LoVo (cell line): ENCODE data around the gene PTPRF.
"Not testable (repeated sequence)": the region's sequence is repeated elsewhere in the genome, so short reads cannot be mapped to it uniquely, and the experiment has no call there.

Source experiments
- DNase-seq: peaks from one replicate; pipeline ENCODE4 v3.0.0-alpha.2; 2016; ENCODE audit warnings: low spot score

PTPRF gene

DNA sequence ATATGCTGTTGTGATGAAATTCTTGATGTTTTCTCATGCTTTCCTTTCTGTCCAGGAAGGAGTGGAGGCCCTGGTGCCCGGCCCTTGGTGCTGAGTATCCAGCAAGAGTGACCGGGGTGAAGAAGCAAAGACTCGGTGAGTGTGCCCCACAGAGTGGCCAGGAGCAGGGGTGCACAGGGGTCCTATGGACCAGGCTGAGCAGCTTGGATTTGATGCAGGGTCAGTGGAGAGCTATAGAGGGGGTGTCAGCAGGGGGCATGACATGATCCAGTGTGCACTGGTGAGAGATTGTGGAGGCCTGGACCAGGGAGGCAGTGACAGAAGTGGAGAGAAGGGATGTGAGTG lies 7.4 kb downstream of the PTPRF start:
- DNase-seq = no peak

DNA sequence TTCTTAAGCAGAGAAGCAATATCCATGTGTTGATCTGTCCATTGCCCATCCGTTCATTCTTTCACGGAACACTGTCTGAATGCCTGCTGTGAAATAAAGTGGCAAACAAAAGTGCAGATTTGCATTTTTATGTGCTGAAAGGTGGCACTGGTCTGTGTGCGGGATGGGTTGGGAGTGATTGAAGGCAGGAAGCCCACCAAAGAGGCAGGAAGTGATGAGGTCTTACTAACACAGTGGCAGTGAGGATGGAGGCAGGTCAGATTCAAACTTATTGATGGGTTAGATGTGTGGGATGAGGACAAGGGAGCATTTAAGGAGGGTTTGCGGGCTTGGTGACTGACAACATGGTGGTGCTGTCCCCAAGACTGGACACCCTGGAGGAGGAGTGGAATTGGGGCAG lies 8.3 kb downstream of the PTPRF start:
- no peak for DNase-seq

DNA sequence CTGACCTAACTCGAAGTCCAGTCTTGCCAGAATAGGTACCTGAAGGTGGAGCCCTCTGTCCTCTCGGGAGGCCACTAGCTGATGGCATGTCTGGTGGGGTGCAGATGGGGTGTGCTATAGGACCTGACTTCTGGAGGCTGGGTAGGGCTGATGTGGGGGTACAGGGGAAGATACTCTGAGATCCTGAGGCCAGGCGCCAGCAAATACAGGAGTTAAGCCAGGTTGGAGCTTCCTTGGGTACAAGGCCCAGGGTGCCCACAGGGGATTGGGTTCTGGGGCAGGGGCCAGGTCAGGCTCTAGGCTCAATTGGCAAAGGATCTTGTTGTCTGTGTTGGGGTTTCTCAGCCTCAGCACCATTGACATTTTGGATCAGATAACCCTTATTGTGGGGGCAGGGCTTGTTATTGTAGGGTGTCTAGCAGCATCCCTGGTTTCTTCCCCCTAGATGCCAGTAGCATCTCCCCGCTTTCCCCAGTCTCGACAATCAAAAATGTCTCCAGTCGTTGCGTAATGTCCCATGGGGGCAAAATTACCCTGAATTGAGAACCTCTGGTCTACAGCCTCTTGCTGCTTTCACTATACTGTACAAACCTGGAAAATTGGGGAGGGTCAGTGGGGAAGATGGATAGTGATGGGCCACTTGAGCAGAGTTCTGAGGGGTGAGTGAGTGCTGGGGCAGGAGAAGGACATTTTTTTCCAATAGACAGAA lies 9.2 kb downstream of the PTPRF start:
- DNase-seq = no peak

DNA sequence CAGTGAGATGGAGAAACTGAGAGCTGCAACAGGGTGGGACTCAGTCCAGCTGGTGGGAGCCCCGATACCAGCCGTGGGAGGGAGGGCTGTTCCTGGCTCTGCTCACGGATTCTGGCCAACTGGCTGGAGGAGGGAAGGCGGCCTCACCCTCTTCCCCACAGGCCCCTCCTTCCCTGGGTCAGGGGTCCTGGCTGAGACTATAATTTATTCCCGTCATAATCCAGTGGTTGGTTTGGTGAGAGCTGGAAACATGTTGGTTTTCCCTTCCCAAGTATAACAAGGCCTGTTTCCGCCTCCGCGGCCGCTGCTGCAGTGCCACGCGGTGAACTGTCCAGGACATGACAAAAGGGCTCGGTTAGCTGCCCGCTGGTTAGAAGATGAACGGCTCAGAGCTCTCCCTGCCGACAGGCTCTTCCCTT lies 10.0 kb downstream of the PTPRF start:
- no peak for DNase-seq

DNA sequence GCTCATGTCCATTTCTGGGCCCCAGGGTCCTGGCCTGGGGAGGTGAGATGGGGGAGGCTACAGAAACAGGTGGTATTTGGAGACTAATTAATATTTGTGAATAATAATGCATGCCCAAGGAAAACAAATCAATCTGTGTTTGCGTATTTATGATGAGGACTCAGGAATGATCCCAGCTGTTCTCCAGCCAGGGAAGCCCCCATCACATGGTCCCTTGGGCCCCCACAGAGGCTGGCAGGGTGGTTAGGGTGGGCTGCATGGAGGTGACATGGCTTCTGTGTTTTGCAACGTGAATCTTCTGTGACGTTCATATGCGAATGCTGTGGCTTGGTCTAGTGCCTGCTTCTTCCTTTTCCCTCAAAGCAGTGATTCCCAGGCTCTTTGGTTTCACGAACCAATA lies 10.5 kb downstream of the PTPRF start:
- DNase-seq = no peak

DNA sequence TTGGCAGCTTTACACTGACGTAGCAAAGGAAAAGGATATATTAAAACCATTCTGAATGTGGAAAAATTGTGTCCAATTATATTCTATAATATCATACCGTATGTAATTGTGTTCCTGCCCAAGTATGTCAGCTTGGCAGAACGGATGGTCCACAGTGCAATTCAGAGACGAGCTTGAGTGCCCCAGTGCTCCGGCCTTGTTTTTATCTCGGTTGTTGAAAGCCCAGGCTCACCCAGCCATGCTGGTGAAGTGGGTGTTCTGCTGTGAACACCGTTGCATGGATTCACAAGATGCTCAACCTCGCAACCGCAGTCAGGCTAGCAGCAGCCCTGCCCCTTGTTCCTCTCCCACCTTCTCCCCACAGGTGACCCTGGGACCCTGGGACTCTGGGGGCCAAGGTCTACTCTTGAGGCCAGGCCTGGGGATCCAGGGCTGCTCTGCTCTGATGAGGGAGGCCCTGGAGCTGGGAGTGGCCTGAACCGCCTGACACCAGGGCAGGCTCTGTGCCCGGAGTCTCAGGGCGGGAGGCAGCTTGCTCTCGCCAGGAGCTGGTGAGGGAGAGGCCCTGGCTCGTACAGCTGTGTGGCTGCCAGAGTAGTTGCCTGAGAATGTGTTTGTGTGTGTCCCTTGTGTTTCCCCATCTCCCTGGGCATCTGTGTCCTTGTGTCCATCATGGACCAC lies 11.2 kb downstream of the PTPRF start:
- no peak for DNase-seq

DNA sequence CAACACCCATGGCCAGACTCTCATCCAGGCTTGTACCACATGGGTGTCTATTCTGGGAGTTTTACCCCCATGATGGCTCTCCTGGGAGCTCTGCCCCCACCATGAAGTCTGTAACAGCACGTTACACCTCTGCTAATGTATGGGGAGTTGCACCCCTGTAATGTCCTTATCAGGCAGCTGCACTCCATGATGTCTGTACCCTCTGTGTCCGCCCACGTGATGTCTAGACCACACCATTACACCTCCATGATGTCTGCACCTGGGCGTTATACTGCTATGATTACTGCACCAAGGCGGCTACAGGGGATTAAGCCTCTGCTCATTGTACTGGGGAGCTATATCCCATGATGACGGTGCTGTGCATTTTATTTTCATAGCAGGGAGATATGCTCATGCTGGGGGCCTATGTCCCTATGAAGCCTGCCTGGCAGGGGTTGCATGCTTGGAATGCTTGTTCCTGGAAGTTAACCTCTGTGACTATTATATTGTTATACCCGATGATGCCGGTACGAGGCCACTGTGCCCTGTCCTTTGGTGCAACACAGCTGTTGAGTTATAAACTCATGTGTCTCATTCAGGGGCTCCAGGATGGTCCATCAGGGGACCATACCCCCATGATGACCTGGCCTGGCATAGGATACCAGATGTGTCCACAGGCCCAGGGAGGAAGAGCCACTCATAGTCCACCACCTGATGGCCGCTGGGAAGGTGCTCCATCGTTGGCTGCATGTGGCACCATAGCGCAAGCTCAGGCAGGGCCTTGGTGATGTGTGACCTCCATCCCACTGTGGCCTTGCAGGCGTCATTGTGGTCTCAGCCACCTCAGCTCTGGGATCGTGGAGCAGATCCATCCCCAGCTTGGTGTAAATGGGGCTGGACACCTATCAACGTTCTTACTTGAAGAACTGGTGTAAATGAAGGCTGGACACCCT lies 12.1 kb downstream of the PTPRF start:
- DNase-seq = no peak

DNA sequence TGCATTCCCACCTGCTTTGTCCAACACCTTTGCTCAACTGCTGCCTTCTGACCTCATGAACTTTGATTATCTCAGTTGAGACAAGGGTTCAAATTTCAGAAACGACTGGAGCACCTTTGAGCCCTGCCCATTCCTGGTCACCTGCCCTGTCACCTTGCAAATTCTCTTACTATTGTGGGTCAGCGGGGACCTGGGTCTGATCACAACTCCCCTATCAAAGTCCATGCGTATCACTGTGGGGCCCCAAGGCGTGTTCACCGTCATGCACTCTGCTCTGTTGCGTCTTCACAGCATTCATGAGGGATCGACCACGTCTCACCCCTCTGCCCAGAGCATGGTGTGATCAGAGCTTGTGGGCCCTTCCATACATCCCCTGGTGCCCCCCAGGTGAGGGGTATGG lies 12.9 kb downstream of the PTPRF start:
- DNase-seq = no peak

DNA sequence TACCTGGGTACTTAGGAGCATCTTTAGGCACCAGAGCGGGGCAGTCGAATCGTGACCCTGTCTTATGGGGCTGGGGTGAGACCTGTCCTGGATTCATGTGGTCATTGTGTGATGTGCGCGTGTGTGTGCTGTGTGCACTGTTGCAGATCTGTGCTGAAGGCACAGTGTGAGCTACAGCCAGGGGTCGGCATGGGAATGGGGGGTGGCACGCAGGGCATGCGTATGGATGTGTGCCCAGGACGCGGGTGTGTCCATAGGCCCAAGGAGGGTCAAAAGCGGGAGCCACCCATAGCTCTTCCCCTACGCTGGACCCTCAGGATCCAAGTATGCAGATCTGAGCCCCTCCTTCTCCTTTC lies 14.6 kb downstream of the PTPRF start:
- no peak for DNase-seq

DNA sequence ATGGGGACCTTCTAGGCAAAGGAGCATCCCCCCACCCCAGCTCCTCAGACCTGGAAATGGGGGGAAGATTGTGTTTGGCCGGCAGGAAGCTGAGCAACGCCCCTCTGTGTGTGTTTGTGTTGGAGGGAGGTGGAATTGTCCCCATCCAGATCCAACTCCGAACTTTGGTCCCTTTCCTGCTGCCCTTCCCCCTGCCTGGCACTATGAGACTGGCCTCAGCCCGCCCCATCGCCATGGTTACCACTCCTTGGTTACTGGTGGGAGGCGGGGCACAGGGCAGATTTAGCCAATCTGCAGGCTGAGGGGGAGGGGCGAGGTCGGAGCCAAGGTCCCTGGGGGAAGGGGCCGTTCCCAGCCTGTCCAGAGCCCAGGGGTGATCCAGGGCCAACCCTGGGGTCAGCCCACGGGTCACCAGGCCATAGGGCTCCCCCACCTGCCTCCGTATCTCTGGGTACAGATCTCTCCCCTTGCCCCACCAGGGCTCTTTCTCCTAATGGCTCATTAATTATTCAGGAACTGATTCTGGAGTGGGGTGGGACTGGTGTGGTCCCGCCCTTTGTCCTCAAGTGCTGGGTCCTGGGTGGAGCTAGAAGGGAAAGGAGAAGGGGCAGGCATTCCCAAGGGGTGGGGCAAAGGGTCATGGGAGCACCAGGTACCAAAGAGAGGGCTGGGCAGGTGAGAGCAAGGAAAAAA lies 15.2 kb downstream of the PTPRF start:
- no peak for DNase-seq

DNA sequence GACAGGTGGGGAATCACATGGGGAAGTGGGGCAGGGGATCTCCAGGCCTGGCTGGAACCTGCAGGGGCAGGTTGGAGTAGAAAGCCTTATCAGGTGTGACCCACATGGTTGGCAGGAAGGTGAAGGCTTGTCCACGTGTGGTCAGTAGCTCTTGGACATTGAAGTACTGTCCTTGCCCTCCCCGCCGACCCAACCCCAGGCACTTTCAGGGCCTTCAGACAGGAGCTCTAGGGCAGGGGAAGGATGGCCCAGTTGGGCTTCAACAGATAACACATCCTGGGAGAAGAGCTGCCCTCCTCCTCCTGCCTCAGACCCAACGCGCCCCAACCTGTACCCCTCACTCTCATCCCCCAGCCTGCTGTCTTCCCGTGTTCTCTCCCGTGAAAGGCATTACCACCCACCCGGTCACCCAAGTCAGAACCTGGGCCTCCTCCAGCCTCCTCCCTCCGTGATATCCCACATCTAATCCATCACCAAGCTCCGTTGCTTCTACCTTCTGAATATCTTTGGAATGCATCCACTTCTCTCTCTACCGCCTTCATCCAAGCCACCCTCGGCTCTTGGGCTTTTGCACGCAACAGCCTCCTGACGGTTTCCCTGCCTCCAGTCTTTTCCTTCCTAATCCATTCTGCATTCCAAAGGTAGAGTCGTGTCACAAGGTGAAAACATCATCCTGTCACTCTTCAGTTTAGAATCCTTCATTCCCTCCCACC lies 15.9 kb downstream of the PTPRF start:
- DNase-seq = no peak

DNA sequence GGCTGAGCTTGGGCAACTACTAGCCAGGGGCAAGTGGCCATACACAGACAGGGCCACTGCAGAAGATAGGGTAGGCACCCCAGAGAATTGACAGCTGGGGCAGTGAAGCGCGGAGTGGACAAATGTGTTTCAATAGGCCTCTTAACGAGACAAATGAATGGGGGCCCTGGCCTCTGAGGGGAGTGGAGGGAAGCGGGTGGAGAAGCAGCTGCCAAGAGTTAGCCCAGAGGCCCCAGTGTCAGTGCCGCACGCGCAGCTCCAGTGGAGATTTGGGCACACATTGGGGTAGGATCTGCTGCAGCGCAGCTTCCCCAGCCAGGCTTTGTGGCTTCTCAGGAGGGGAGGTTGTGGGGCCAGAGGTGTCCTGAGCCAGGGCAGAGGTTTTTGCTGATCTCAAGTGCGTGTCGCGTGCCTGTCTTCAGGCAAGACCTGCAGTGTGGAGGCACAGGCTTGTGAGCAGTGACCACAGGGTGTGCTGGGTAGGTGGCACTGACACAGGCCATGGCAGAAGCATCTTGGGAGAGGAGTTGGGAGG lies 16.9 kb downstream of the PTPRF start:
- DNase-seq = no peak

DNA sequence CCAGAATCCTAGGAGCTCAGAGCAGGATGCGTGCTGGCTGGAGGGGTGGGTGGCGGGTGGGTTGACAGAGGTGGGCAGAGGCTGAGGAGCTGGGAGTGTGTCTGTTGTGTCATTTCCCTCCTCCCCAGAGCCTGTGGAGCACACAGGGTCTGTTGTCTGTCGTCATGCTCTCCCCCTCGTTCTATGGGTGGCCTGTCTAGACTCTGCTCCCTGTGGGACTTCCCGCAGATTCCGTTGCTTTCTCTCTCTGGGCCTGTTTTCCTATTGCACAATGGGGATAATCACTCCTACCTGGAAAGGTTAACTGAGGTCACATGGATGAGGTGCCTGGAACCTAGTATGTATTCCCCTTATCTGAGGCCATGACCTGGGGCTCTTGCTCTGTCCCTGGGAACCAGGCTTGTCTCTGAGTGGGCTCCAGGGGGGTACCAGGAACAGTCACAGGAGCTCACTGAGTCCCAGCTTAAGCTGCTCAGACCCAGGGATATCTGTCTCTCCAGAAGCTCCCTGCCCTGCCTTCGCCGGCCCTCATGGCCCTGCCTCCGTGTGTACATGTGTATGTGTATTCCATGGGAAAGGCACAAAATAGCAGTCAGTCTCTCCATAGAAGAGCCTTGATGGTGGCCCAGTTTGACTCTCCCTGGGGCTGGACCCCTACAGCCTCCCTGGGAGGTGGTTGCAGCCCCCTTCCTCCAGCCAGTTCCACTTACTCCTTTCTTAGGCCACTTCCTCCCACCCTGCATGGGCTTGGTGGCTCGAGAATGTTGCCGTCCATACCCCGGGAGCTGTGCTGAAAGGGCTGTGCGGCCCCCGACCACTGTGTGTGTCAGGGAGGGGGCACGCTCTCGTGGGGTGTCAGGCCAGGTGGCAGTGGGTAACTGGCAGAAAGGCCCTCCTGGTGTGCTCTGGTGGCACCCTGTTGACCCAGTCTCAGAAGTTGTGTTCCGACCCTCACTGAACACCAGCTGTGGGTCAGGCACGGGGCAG lies 17.9 kb downstream of the PTPRF start:
- DNase-seq = no peak

DNA sequence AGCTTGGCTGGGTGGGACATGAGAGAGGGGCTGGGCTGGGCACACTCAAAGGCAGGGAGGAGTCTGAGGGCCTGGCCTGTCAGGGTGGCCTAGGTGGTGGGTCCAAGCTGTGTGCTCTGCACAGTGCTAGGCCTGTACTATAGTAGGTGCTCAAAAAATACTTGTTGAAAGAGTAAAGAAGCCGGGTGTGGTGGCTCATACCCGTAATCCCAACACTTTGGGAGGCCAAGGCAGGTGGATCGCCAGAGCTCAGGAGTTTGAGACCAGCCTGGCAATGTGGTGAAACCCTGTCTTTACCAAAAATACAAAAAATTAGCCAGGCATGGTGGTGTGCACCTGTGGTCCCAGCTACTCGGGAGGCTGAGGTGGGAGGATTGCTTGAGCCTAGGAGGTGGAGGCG lies 18.7 kb downstream of the PTPRF start:
- not testable (repeated sequence) for DNase-seq

DNA sequence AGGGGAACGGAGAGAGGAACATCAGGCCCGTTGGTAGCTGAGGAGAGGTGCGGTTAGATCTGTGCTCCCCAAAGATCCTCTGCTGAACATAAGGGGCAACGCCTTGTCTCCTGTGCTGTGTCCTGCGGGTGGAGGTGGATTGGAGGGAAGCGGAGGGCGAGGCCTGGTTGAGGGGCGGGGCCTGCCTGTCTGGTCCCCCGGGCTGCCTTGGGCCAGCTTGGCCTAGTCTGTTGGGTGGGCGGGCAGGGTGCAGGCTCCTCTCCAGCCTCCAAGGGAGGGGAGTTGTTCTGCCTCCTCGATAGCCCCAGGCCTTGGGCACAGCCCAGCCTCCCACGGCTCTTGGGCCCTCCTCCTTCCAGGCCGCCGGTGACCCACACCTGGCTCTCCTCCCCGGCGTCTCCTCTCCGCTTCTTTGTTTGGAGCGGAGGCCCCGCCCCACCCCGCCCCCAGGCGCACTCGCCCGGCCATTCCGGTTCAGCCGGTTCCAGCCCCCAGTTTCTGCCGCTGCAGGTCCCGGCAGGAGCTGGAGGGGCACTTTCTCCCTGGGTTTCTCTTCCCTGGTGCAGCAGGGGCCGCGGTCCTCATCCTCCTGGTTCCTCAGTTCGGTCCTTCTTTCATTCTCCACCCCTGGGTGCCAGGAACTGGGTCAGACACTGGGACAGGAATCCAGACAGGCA lies 19.4 kb downstream of the PTPRF start:
- DNase-seq = peak; percentile 80

DNA sequence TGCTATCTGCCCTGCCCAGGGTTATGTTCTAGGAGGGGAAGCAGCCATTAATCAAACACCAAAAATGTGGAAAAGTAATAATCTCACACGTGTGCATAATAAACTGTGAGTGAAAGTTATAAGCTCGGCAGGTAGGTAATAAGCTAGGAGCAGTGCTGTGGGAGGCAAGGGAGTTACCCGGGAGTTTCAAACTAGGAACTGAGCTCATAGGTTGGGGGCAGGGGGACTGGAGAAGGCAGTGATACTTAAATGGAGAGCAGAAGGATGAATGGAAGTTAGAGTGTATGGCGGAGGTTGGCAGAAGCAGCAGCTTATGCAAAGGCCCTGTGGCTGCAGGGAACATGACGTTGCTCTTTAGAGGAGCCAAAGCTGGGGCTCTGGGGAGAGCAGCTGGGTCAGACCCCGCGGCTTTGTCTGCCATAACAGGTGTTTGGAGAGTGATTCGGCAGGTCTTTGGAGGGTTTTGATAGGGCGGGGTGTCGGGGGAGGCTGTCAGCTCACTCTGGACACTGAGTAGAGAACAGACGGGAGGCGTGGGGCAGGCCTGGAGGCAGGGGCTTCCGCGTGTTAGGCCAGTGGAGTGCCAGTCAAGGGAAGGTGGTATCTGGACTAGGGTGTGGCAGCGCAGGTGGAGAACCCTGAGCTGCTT lies 20.0 kb downstream of the PTPRF start:
- DNase-seq = no peak

DNA sequence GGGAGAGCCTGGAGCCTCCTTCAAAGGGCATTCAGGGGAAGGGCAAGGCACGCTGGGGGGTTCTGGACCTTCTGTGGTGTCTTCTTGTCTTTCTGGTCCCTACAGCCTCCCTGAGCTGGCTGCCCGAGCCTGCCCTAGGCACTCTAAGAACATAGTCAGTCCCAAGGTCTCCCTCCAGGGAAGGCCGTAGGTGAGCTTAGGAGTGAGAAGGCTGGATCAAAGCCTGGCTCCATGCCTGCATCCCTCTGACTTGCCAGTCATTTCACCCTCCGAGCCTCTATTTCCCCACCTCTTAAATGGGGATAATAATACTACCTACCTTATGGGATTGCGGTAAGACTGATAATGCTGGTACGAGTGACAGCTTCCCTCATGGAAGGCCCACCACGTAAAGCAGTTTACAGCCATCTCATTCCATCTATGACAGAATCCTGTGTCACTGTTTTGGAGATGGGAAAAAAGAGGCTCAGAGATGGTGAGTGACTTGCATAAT lies 20.8 kb downstream of the PTPRF start:
- DNase-seq = no peak

DNA sequence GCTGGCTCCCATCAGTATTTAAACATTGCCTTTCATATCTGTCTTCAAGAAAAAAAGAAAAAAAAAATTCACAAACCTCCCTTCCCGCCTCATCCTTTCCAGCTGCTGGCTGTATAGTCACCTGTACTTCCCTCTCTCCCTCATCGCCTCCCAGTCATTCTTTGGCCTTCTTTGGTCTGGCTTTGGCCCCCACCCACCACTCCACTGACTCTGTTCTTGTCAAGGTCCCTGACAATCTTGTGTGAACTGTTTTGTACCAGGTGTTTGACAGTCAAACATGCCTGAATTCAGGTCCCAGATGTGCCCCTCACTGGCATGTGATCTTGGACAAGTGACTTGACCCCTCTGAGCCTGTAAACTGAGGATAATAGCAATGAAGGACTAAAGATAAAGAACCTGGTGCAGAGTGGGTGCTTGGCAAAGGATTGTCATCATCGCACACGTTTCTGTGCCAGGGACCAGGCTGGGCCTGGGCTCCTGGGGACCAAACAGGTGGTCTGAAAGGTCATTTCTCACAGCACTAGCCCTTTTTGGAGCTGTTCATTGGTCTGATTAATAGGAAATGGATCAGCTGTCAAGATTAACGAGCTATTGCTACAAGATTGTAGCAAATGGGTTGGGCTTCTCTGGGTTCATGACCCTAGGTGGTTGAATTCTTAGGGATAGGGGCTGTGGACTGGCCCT lies 21.5 kb downstream of the PTPRF start:
- DNase-seq = no peak
